Retinal pigment epithelial cell (primary cell): Measurements from ENCODE around the gene KCND1.

Experiments
- DNase-seq: peaks from one replicate; pipeline ENCODE4 v3.0.0-alpha.2; 2010; ENCODE audit warnings: low read depth
- H3K4me3 ChIP-seq: 2 replicates; pipeline ENCODE4 v1.5.1; 2011; ENCODE audit warnings: mild to moderate bottlenecking, low read length, control low read depth, moderate library complexity
- CTCF ChIP-seq: conservative IDR thresholded peaks from 2 replicates; pipeline ENCODE4 v1.5.1; 2011; ENCODE audit warnings: low read depth, low read length, control low read depth, inconsistent platforms

KCND1 gene

DNA sequence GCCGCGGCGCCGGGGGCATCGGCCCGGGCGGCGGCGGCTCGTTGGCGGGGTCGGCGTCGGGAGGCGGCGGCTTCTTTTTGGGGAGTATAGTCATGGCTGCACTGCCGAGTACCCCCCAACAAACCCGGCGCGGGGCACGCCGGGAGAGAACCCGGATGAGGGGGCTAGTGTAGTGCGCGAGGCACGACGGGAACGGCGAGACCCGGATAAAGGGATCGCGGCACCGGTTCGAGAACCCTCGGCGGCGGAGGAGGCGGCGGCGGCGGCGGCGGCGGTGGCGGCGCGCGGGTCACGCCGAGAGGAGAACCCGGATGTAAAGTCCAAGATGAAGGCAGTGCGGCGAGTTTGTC lies 14.2 kb downstream of the KCND1 start, which contains the start of gene OTUD5:
Gene OTUD5 (minus strand): TSS at position 131 of the 350 bp plus-strand sequence. CDS start 37 bp downstream, at position 94.
- DNase-seq, result no peak
- peak within 1 kb of the TSS; percentile 68 for H3K4me3 ChIP-seq
- TF ChIP-seq CTCF, result no peak

DNA sequence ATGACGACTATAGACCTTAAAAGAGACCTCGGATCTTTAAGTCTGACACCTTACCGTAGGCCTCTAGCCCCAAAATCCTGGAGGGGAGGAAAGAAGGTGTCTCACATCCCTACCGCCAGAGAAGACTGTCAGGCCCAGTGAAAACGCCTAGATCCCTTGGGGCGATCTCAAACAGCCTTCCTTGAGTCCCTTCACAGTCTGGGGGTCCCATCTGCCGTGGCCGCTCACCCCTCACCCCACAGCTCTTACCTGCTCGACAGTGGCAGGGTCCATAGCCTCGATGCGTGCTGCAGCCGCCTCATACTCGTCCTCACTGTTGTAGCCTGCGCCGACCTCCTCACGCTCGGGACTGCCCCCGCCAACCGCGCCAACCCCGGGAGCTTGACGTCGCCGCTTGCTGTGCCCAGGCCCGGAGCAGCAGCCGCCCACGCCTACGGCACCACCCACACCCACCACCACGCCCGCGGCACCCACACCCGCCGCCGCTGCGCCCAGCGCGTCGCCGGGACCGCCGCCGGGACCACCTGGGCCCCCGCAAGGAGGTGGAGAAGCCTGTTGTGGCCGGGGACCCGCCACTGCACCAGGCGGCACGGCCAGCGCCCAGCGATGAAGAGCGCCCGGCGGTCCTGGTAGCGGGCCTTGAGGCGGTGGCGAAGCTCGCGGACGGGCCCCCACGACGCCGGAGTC lies 14.8 kb downstream of the KCND1 start:
- no peak for DNase-seq
- no peak for TF ChIP-seq CTCF
- H3K4me3 ChIP-seq, result peak overlapping the region; percentile 68

DNA sequence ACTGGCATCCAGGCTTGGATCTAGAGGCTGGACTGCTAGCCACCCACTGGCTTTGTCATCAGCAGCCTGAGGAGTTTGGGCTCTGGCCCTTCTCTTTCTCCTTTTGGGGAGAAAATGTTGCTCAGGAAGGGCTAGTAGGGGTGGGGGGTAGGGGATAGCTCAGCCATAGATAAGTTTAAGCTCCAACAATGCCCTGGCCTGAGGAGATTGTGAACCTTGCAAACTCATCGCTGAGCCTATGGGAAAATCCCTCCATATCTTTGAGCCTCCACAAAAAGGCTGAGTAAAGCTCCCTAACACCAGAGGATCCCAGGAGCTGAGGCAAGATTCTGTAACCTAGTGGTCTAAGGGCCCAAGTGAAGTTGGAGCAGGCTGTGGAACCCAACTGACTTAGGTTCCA lies 23.1 kb downstream of the KCND1 start:
- DNase-seq, result no peak
- H3K4me3 ChIP-seq, result no peak overlapping the region
- TF ChIP-seq CTCF, result no peak

DNA sequence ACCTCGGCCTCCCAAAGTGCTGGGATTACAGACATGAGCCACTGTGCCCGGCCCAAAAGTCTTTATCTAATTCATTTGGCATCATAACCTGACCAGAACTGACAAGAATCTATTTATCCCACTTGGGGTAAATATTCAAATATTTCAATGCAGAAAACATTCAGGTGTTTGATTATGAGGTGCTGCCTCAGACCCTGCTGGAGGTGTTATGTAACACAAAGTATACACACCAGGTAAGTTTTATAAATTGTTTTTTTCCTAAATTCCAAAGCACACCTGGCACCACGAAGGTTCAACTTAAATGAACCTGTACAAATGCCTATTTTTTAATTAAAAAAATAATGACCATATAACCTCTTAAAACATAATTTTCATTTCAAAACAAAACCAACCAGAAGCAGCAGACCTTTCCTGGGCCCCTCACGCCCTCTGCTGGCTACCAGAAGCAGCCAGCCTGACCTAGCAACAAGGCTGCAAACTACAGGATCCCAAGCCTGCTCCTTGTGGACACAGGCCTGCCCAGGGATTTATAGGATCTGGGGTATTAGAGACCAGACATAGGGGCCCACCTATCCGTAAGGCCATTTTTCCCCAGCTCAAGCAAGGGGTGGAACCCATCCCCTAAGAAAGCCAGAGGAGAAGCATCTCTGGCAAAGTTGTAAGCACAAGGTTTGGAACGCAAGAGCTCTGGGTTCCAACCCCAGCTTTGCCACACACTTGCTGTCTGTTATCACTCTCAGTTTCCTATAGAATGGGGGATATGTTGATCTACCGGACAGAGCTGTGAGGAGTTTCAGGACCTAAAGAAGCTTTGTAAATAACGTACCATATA lies 25.9 kb downstream of the KCND1 start:
- H3K4me3 ChIP-seq, result no peak overlapping the region
- peak; percentile 83 for TF ChIP-seq CTCF
- no peak for DNase-seq

DNA sequence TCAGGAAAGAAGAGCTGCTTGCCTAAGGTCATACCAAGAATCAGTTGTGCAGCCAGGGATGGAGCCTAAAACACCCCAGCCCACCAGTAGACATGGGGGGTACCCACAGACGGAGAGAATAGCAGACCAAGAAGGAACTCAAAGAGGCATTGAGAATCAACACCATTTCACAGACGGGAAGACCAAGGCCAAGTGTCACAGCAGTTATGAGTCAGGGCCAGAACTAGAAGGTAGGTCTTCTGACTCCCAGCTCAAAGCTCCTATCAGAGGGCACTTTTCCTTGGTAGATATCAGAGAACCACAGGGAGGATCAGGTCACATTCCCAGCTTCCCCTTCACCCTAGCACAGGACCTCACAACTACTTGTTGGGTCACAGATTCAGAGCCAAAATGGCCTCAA lies 28.7 kb downstream of the KCND1 start:
- TF ChIP-seq CTCF, result no peak
- DNase-seq, result no peak
- H3K4me3 ChIP-seq, result no peak overlapping the region

- TF ChIP-seq CTCF, result no peak
- H3K4me3 ChIP-seq, result no peak overlapping the region
Observed at GRCh38 chrX:48940404-48940955, 31.2 kb downstream of the KCND1 start.

More at GRCh38 chrX:48940404-48940955, 31.2 kb downstream of the KCND1 start:
- DNase-seq, result no peak
